Astrocyte (in vitro differentiated cells and primary cell): ENCODE results near the gene OR52E6. TPM values are rescaled to one million over a fixed set of nuclear protein-coding genes. Genes with fewer than 3 reads are reported as not detected.

Experiments used
- DNase-seq: peaks from one replicate; pipeline ENCODE4 v3.0.0-alpha.2; 2010; ENCODE audit warnings: low read depth
- FAIRE-seq: peaks from 2 replicates; lab custom pipeline; 2011; peaks lifted over from hg19 to GRCh38; lab: Jason Lieb, UNC
- H2AFZ ChIP-seq: 2 replicates; pipeline ENCODE4 v1.6.0; 2012; ENCODE audit warnings: low read depth, low read length, inconsistent platforms
- H3K27ac ChIP-seq: 2 replicates; pipeline ENCODE4 v1.5.1; 2011; ENCODE audit warnings: low read depth, low read length, inconsistent platforms
- H3K27me3 ChIP-seq: 2 replicates; pipeline ENCODE4 v1.6.0; 2011; ENCODE audit warnings: low read length, inconsistent platforms; ENCODE audit not compliant: insufficient read depth
- H3K36me3 ChIP-seq: 2 replicates; pipeline ENCODE4 v1.5.1; 2011; ENCODE audit warnings: low read length, inconsistent platforms; ENCODE audit not compliant: insufficient read depth
- H3K4me1 ChIP-seq: 2 replicates; pipeline ENCODE4 v1.5.1; 2011; ENCODE audit warnings: low read length, inconsistent platforms; ENCODE audit not compliant: insufficient read depth
- H3K4me2 ChIP-seq: 2 replicates; pipeline ENCODE4 v1.6.0; 2012; ENCODE audit warnings: low read length, inconsistent platforms
- H3K4me3 ChIP-seq: 2 replicates; pipeline ENCODE4 v1.5.1; 2011; ENCODE audit warnings: low read depth, mild to moderate bottlenecking, low read length, inconsistent platforms; ENCODE audit not compliant: insufficient read depth
- H3K79me2 ChIP-seq: 2 replicates; pipeline ENCODE4 v1.6.0; 2012; ENCODE audit warnings: mild to moderate bottlenecking, low read length, inconsistent platforms; ENCODE audit not compliant: insufficient read depth
- H3K9ac ChIP-seq: 2 replicates; pipeline ENCODE4 v1.6.0; 2012; ENCODE audit warnings: mild to moderate bottlenecking, low read length, inconsistent platforms
- H3K9me3 ChIP-seq: 2 replicates; pipeline ENCODE4 v1.5.1; 2012; ENCODE audit warnings: low read depth, mild to moderate bottlenecking, low read length, inconsistent platforms; ENCODE audit not compliant: insufficient read depth
- H4K20me1 ChIP-seq: 2 replicates; pipeline ENCODE4 v1.6.0; 2012; ENCODE audit warnings: low read length, inconsistent platforms; ENCODE audit not compliant: insufficient read depth
- H3K27ac Mint-ChIP-seq: one replicate; pipeline ENCODE4 v1.8.0; 2021; ENCODE audit warnings: mild to moderate bottlenecking, mixed read lengths; ENCODE audit not compliant: unreplicated experiment
- H3K27me3 Mint-ChIP-seq: one replicate; pipeline ENCODE4 v1.8.0; 2021; ENCODE audit warnings: low read depth, mixed read lengths; ENCODE audit not compliant: unreplicated experiment
- H3K36me3 Mint-ChIP-seq: one replicate; pipeline ENCODE4 v1.8.0; 2021; ENCODE audit warnings: low read depth, mixed read lengths; ENCODE audit not compliant: unreplicated experiment
- H3K4me1 Mint-ChIP-seq: one replicate; pipeline ENCODE4 v1.8.0; 2021; ENCODE audit warnings: low read depth, mixed read lengths; ENCODE audit not compliant: unreplicated experiment
- H3K4me3 Mint-ChIP-seq: one replicate; pipeline ENCODE4 v1.8.0; 2021; ENCODE audit warnings: mild to moderate bottlenecking, moderate library complexity, mixed read lengths; ENCODE audit not compliant: unreplicated experiment
- H3K9me3 Mint-ChIP-seq: one replicate; pipeline ENCODE4 v1.8.0; 2021; ENCODE audit warnings: mild to moderate bottlenecking, mixed read lengths; ENCODE audit not compliant: unreplicated experiment
- CTCF ChIP-seq: IDR thresholded peaks from 2 replicates; pipeline ENCODE4 v1.5.1; 2011; ENCODE audit warnings: low read depth, mild to moderate bottlenecking, inconsistent platforms, low read length, moderate library complexity; ENCODE audit not compliant: insufficient read depth
- EZH2 ChIP-seq: IDR thresholded peaks from 2 replicates; pipeline ENCODE4 v1.6.1; 2012; ENCODE audit warnings: mild to moderate bottlenecking, low read length, inconsistent platforms; ENCODE audit not compliant: insufficient read depth
- total RNA-seq: library from RNA; stranded (reverse); gene quantifications from 2 replicates; pipeline ENCODE4 v1.2.1, GENCODE V29; 2021

The OR52E6 gene
- total RNA-seq, 1 donor from 2014 or later: not detected

GRCh38 chr11:5851002-5851401 lies 9.3 kb upstream of the OR52E6 start:
- H3K27me3 ChIP-seq: no peaks in the 10 kb centered on the region

GRCh38 chr11:5847711-5848110 lies 6.0 kb upstream of the OR52E6 start:
- DNase-seq (no peak), FAIRE-seq (no peak)
- H3K4me3 Mint-ChIP-seq: no peak overlapping the region
- no peaks in the 10 kb centered on the region for H3K9me3 Mint-ChIP-seq
- no peaks in the 10 kb centered on the region for H3K27me3 Mint-ChIP-seq
- Histone ChIP-seq H3K36me3 (no peaks in the 10 kb centered on the region), H2AFZ (no peak overlapping the region), H3K4me3 (no peak overlapping the region), H3K9ac (no peak overlapping the region), H3K4me1 (no peaks in the 10 kb centered on the region), H3K9me3 (no peaks in the 10 kb centered on the region), H3K27ac (no peak overlapping the region), H4K20me1 (no peaks in the 10 kb centered on the region), H3K4me2 (no peak overlapping the region), H3K27me3 (no peaks in the 10 kb centered on the region), H3K79me2 (no peaks in the 10 kb centered on the region)
- no peaks in the 10 kb centered on the region for H3K4me1 Mint-ChIP-seq
- no peak for TF ChIP-seq CTCF
- no peak for TF ChIP-seq EZH2
- no peak overlapping the region for H3K27ac Mint-ChIP-seq
- H3K36me3 Mint-ChIP-seq: no peaks in the 10 kb centered on the region

More at GRCh38 chr11:5851002-5851401, 9.3 kb upstream of the OR52E6 start:
- no peak overlapping the region for H3K4me3 ChIP-seq
- no peaks in the 10 kb centered on the region for H3K79me2 ChIP-seq
- no peaks in the 10 kb centered on the region for H3K36me3 ChIP-seq
- Mint-ChIP-seq H3K9me3 (peaks cover 4% of the 10 kb centered on the region), H3K4me3 (no peak overlapping the region), H3K27ac (no peak overlapping the region), H3K4me1 (no peaks in the 10 kb centered on the region), H3K36me3 (no peaks in the 10 kb centered on the region), H3K27me3 (peaks cover 9% of the 10 kb centered on the region)
- TF ChIP-seq EZH2: no peak
- H3K9me3 ChIP-seq: no peaks in the 10 kb centered on the region
- H3K4me2 ChIP-seq: no peak overlapping the region
- no peak overlapping the region for H2AFZ ChIP-seq
- no peak for FAIRE-seq
- DNase-seq: no peak
- no peaks in the 10 kb centered on the region for H4K20me1 ChIP-seq
- H3K9ac ChIP-seq: no peak overlapping the region
- no peak overlapping the region for H3K27ac ChIP-seq
- no peaks in the 10 kb centered on the region for H3K4me1 ChIP-seq

DNA sequence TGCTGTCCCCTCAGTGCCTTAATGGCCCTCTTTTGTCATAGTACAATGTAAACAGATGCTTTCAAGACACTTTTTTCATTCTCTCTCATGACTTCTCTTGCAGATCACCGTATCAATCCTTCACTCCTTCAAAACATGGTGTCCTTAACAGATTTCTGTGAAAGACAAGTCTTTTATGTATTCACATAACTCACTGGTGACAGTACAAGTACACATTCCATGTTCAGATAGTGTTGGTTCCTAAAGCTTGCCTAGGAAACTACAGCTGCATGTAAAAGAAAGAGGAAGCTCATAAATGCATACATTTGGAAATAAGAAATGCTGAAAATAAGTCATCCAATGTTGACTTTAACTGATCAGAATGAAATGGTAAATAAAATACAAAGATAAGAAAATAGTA lies 5.0 kb upstream of the OR52E6 start:
- no peaks in the 10 kb centered on the region for H4K20me1 ChIP-seq
- no peaks in the 10 kb centered on the region for H3K27me3 ChIP-seq
- no peaks in the 10 kb centered on the region for H3K36me3 ChIP-seq
- no peaks in the 10 kb centered on the region for H3K4me1 ChIP-seq
- TF ChIP-seq EZH2 (no peak), CTCF (no peak)
- H3K4me2 ChIP-seq: no peak overlapping the region
- no peak overlapping the region for H3K4me3 ChIP-seq
- H2AFZ ChIP-seq: no peak overlapping the region
- Mint-ChIP-seq H3K27me3 (no peaks in the 10 kb centered on the region), H3K36me3 (no peaks in the 10 kb centered on the region), H3K4me3 (no peak overlapping the region), H3K4me1 (no peaks in the 10 kb centered on the region), H3K27ac (no peak overlapping the region), H3K9me3 (no peaks in the 10 kb centered on the region)
- no peaks in the 10 kb centered on the region for H3K9me3 ChIP-seq
- DNase-seq (no peak), FAIRE-seq (no peak)
- no peak overlapping the region for H3K27ac ChIP-seq
- no peaks in the 10 kb centered on the region for H3K79me2 ChIP-seq
- no peak overlapping the region for H3K9ac ChIP-seq
